CD4-positive, alpha-beta T cell treated with Interleukin-6 for 4 hours (primary cell): ENCODE data around the gene ANAPC4.

Source experiments
- DNase-seq: peaks from one replicate; pipeline ENCODE4 v3.0.0-alpha.2; 2020; ENCODE audit warnings: mixed read lengths

Gene ANAPC4

GRCh38 chr4:25377572-25378436 is 741 bp downstream of the ANAPC4 start:
- no peak for DNase-seq

GRCh38 chr4:25378437-25378743 is 1.3 kb downstream of the ANAPC4 start:
- no peak for DNase-seq

DNA sequence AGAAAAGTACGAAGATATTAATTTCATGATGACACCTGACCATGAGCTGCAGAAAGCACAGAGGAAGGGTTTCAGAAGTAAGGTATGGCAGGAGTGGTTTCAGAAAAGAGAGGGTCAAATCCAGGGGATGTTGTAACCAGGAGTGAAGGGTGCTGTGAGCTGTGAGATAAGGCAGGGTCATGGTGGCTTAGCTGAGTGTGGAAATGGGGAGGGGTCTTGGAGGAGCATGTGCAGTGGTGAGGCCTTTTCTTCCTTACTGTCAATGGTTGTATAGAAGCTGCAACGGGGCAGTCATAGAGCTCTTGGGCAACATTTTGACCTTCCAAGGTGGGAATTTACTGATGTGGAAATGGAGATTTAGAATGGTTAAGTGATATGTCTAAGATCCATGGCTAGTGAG is 2.5 kb downstream of the ANAPC4 start:
- DNase-seq = no peak

DNA sequence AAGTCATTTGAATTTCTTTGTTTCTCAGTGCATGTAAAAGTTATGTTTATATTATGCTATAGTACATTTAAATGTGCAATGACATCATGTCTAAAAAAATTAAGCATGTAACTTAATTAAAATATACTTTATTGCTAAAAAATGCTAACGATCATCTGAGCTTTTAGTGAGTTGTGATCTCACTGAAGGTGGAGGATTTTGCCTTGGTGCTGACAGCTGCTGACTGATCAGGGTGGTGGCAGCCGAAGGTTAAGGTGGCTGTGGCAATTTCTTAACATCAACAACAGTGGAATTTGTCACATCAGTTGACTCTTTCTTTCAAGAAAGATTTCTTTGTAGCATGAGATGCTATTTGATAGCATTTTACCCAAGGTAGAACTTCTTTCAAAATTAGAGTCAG is 6.6 kb downstream of the ANAPC4 start:
- no peak for DNase-seq

DNA sequence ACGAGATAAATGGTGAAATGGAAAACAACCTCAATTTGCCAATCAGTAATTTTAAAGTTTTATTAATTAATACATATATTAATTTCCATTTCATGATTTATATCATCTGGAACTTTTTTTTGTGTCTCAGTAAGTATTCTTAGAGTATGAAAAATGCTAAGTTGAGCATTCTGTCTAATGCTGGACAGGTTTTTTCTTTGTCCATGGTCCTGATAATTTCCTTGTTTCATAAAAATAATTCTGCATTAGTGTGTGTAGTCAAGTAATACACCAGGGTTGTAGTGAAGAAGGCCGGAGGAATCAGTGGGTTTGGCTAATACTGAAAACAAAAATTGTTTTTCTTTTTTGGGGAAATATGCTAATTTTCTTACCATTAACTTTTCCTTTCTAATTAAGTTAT is 9.9 kb downstream of the ANAPC4 start:
- no peak for DNase-seq

DNA sequence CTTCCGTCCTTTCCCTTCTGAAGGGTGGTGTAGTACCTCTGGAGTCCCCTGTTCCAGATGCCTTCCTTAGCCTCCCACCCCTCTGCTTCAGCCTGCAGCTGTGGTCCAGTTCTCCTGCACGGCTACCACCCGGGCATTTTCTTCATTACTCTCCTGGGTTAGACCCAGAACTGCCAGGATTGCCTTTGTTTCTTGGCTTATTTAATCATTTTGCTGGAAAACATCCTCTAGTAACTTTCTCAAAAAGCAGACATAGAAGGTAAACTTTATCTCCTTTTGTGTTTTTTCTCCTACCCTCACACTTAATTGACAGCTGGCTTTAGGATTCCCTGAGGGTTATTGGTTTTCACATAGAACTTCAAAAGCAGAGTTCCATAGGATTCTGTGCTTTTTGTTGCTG is 20.2 kb downstream of the ANAPC4 start:
- no peak for DNase-seq

- no peak for DNase-seq
Measured at GRCh38 chr4:25399510-25399909, 22.4 kb downstream of the ANAPC4 start.

GRCh38 chr4:25401066-25401465 is 24.0 kb downstream of the ANAPC4 start:
- DNase-seq = no peak

- no peak for DNase-seq
Measured at GRCh38 chr4:25402521-25402920, 25.5 kb downstream of the ANAPC4 start.

DNA sequence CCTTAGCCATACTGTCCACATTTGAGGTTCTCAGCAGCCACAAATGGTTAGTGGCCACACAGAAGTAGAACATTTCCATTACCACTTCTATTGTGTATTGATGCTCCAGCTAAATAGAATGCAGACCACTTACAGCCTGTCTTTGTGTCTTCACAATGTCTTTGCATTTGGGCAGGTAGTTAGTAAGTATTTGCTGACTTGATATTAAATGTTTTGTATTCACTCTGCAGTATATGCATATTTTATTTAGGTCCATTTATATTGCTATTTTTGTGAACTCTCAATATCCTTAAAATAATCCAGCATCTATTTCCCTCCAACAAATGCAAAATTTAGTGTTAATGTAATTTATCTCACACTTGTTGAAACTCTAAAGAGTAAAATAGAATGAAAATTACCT is 26.6 kb downstream of the ANAPC4 start:
- DNase-seq = no peak

GRCh38 chr4:25405453-25405852 is 28.4 kb downstream of the ANAPC4 start:
- DNase-seq = no peak

- no peak for DNase-seq
Measured at GRCh38 chr4:25406081-25406692, 29.1 kb downstream of the ANAPC4 start.

GRCh38 chr4:25410820-25411529 is 33.9 kb downstream of the ANAPC4 start:
- no peak for DNase-seq

GRCh38 chr4:25413261-25413660 is 36.2 kb downstream of the ANAPC4 start:
- DNase-seq = no peak

GRCh38 chr4:25417014-25417413 is 40.0 kb downstream of the ANAPC4 start:
- no peak for DNase-seq

GRCh38 chr4:25420931-25421330 is 43.9 kb downstream of the ANAPC4 start:
- no peak for DNase-seq

- DNase-seq = no peak
Measured at GRCh38 chr4:25421816-25422525, 44.9 kb downstream of the ANAPC4 start.

DNA sequence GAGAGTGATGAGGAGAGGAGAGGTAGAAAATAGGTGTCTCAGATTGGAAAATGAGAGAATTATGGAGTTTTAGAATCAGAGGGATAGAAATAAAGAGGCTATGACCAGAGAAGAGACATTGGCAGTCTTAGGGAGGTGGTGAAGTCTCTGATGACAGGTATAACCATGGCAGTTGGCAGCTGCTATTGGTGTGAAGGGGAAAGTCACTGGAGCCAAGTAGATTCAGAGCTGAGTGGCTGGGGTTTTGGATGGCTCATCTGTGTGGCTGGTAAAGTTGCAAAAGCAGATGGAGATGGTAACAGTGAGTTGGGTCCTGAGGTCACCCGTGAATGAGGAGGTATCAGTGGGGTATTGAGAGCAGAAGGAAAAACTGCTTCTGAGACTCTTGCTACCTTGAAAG is 46.5 kb downstream of the ANAPC4 start:
- DNase-seq = no peak

DNA sequence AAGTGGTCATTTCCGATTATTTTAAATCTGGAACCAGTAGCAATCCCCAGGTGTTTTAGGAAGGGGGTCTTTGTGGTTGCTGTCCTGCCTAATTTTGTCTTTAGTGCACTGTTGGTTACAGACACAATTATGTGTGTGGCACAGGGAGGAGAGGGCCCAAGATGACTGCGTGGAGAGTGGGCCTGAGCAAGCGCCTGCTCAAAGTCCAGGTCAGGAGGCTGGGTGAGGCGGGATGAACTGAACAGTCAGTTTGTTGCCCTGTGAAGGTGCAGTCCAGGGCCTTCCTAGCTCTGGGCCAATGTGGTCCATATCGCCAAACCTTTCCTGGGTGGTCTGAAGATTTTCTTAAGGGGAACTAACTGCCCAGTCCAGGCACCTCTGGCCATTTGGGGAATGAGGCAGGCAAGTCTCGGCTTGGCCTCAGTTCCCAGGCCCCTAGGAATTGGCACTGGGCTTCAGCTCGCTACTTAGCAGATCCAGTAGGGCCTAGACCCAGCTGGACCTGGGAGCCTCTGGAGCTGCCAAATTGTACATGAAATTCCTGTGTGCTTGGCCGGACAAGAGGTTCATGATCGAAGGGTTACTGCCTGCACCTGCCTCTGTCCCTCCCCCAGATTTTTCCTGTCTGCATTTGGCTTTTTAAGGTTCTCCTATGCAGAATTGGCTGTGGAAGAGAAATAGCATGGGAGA is 47.6 kb downstream of the ANAPC4 start:
- DNase-seq = no peak

GRCh38 chr4:25425361-25425760 is 48.3 kb downstream of the ANAPC4 start:
- no peak for DNase-seq

DNA sequence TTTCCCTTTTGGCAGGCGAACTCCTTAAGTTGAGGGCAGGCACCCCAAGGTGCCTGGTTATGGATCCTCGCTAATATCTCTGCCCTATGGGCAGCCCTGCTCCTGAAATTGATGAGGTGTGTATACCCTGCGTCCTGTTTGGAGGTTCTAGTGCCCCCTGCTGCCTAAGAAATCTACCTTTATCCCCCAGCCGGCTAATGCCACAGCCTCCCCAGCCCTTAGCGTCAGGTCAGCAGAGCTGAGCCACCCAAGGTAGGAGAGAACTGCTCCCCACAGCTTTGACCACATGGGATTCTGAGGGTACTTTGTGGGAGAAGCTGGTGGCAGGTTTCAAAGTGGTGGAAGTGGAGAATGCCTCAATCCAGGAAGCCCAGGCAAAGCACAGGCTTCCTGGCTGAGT is 50.8 kb downstream of the ANAPC4 start:
- no peak for DNase-seq

DNA sequence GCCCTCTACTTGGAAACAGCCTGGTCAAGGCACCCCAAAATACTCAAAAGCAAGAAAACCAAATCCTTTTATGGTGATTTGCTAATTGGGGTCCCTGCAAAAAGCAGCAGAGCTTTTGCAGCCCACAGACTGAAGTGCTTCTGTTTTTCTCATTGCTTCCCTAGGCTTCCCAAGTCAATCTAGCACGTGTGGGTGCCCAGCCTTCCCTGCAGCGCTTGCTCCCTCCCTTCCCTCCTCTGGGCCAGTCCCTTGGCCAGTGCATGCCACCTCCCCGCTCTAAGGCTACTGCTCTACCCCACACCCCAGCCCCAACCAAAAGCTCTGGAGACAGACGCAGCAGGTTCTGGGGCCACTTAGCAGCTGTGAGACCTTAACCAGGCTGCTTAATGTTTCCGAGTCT is 53.6 kb downstream of the ANAPC4 start:
- no peak for DNase-seq
